ENCODE measurements around the gene UNC5C. TPM values are rescaled to one million over a fixed set of nuclear protein-coding genes. Genes with fewer than 3 reads are reported as not detected.

Gene UNC5C
- total and polyA plus RNA-seq, 10 of the 15 experiments (the other 5 are each of a cell fraction or from before 2014, with no cell fraction given) = 0.02 to 2.0 (median 0.15) TPM; not detected in 1

DNA sequence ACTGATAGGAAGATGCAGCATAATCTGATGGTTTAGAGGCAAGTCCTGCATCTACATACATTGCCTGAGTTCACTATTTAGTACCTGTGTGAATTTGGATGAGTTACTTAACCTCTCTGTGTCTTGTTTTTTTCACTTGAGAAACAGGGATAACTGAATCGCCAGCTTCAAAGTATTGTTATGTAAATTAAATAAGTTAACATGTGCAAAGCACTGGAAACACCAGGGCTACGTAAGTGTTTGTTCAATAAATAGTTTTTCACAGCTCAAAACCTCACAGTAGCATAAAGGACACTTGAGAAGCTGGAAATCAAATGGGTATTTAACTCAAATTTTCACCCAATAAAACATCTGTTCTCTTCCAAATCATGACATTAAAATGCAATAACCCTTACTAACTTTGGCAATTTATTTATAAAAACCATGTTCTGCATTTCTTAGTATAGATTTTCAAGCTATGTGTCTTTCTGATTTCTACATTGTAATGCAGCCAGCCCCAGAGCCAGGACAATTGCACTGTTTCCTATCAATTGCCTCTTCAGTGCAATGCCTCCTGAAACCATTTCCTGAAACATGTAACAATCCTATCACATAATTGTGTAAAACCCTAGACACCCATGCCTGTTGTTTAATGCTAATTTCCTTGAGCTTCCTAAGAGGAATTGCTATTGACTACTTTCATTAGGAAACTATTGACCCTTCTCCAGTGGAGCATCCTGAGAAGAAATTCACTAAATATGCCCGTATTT lies 177.1 kb downstream of the UNC5C start:
- no peaks in the 10 kb centered on the region for H3K36me3 ChIP-seq (ENCODE audit: control insufficient read depth in 2 of 2, insufficient read depth in 2 of 2, low read length in 1 of 2)
- no peak overlapping the region for H2AFZ ChIP-seq (ENCODE audit: control insufficient read depth, low read depth, low read length)
- ChIA-PET POLR2A (interaction anchor here (0.6 kb wide), 1 partner anchor 193 kb away, joined by 3 read pairs; no protein-coding TSS in a partner anchor), SMC1A (ENCODE audit: uncharacterized antibody, unreplicated experiment) (no interaction called here), RAD21 (ENCODE audit: unreplicated experiment) (no interaction called here), CTCF (interaction anchor here (1.4 kb wide), 1 partner anchor 8 kb away, joined by 4 read pairs; no protein-coding TSS in a partner anchor)
- WGBS (ENCODE audit: insufficient coverage, insufficient replicate concordance, low lambda C conversion rate, missing lambda C conversion rate) = 0% methylated on average over 3 of the region's 3 CpGs
- H3K9ac ChIP-seq (ENCODE audit: control insufficient read depth, insufficient read depth, low read length) = no peak overlapping the region
- no peaks in the 10 kb centered on the region for H3K27me3 ChIP-seq (replicated peaks in 1 of 2; ENCODE audit: control insufficient read depth in 2 of 2, insufficient read depth in 2 of 2, low read length in 1 of 2)
- BruUV-seq (replicated peaks) = no TSS peak
- FAIRE-seq (no peak), ATAC-seq (no peak), DNase-seq (ENCODE audit: low read depth, low spot score) (no peak)
- H3K79me2 ChIP-seq (ENCODE audit: control insufficient read depth, insufficient read depth, low read length) = no peaks in the 10 kb centered on the region
- no peaks in the 10 kb centered on the region for H4K20me1 ChIP-seq (ENCODE audit: control insufficient read depth, insufficient read depth)
- H3K27ac ChIP-seq (ENCODE audit: control insufficient read depth, insufficient read depth) = no peak overlapping the region
- H3K4me2 ChIP-seq (ENCODE audit: control insufficient read depth, insufficient read depth) = no peak overlapping the region
- intact Hi-C loops (cut with micrococcal nuclease; ENCODE audit: unreplicated experiment) (no loop called here), in situ Hi-C loops (cut with MboI) (no loop called here)
- no peaks in the 10 kb centered on the region for H3K9me3 ChIP-seq (replicated peaks; ENCODE audit: control insufficient read depth, insufficient read depth, low read length)
- H3K4me3 ChIP-seq = no peak overlapping the region
- H3K4me1 ChIP-seq (ENCODE audit: control insufficient read depth, insufficient read depth, low read length) = no peaks in the 10 kb centered on the region
- TF ChIP-seq PAX8 (IDR thresholded peaks at IDR 0.05) (no peak), SMAD1 (IDR thresholded peaks at IDR 0.05; ENCODE audit: low read depth, partially characterized antibody) (no peak), CHD1 (IDR thresholded peaks at IDR 0.05; ENCODE audit: low read depth, low read length) (no peak), MTA3 (IDR thresholded peaks at IDR 0.05; ENCODE audit: borderline replicate concordance, low read length) (no peak), SIN3A (IDR thresholded peaks at IDR 0.05; ENCODE audit: low read depth, low read length) (no peak), CBX3 (IDR thresholded peaks at IDR 0.05; ENCODE audit: borderline replicate concordance, low read depth) (no peak), MTA2 (IDR thresholded peaks at IDR 0.05; ENCODE audit: low read depth) (no peak), ZBTB4 (CRISPR knock-in tag; IDR thresholded peaks at IDR 0.05) (no peak), HDAC2 (IDR thresholded peaks at IDR 0.05) (no peak), BRCA1 (IDR thresholded peaks at IDR 0.05; ENCODE audit: low read depth, low read length) (no peak), SUZ12 (IDR thresholded peaks at IDR 0.05; ENCODE audit: unreplicated experiment) (no peak), RAD51 (IDR thresholded peaks at IDR 0.05) (no peak), MLLT1 (IDR thresholded peaks at IDR 0.05) (no peak), USF2 (IDR thresholded peaks at IDR 0.05; ENCODE audit: borderline replicate concordance, low read depth, low read length) (no peak), POLR2AphosphoS5 (IDR thresholded peaks at IDR 0.05; ENCODE audit: low read length) (no peak), SP1 (IDR thresholded peaks at IDR 0.05; ENCODE audit: low read depth, low read length) (no peak), ZNF207 (IDR thresholded peaks at IDR 0.05; ENCODE audit: borderline replicate concordance) (no peak)
- TF ChIP-seq, protein P1, sequence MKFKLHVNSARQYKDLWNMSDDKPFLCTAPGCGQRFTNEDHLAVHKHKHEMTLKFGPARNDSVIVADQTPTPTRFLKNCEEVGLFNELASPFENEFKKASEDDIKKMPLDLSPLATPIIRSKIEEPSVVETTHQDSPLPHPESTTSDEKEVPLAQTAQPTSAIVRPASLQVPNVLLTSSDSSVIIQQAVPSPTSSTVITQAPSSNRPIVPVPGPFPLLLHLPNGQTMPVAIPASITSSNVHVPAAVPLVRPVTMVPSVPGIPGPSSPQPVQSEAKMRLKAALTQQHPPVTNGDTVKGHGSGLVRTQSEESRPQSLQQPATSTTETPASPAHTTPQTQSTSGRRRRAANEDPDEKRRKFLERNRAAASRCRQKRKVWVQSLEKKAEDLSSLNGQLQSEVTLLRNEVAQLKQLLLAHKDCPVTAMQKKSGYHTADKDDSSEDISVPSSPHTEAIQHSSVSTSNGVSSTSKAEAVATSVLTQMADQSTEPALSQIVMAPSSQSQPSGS (IDR thresholded peaks at IDR 0.05; ENCODE audit: low read length) = no peak

All from GM12878 (cell line).